ENCODE data around the gene PCID2. TPM values are rescaled to one million over a fixed set of nuclear protein-coding genes. Genes with fewer than 3 reads are reported as not detected.

The PCID2 gene
- total and polyA plus RNA-seq, 8 donors, result 25.9 to 81.7 (median 40.9) TPM

- no peaks in the 10 kb centered on the region for H3K27me3 ChIP-seq
- intact Hi-C loops (cut with DNase I; ENCODE audit: low total_unique reads), result no loop called here
- H3K27ac ChIP-seq, result no peak overlapping the region
- H3K4me1 ChIP-seq, result no peaks in the 10 kb centered on the region
- DNase-seq, result no peak
- H3K9me3 ChIP-seq, result no peaks in the 10 kb centered on the region
- TF ChIP-seq EP300 (IDR thresholded peaks at IDR 0.05) (no peak), POLR2AphosphoS5 (IDR thresholded peaks at IDR 0.05) (no peak), POLR2A (IDR thresholded peaks at IDR 0.05) (no peak)
- TF ChIP-seq, protein P1, sequence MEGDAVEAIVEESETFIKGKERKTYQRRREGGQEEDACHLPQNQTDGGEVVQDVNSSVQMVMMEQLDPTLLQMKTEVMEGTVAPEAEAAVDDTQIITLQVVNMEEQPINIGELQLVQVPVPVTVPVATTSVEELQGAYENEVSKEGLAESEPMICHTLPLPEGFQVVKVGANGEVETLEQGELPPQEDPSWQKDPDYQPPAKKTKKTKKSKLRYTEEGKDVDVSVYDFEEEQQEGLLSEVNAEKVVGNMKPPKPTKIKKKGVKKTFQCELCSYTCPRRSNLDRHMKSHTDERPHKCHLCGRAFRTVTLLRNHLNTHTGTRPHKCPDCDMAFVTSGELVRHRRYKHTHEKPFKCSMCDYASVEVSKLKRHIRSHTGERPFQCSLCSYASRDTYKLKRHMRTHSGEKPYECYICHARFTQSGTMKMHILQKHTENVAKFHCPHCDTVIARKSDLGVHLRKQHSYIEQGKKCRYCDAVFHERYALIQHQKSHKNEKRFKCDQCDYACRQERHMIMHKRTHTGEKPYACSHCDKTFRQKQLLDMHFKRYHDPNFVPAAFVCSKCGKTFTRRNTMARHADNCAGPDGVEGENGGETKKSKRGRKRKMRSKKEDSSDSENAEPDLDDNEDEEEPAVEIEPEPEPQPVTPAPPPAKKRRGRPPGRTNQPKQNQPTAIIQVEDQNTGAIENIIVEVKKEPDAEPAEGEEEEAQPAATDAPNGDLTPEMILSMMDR (IDR thresholded peaks at IDR 0.05), result no peak
- WGBS, 5 donors, result 78 to 85% (median 83%) methylated on average over 12 of the region's 12 CpGs
- peaks cover 0 to 11% (median 0%) of the 10 kb centered on the region in 4 donors for H3K36me3 ChIP-seq
- H3K4me3 ChIP-seq, result no peak overlapping the region
These were observed 63.0 kb downstream of the PCID2 start for GRCh38 chr13:113145496-113145895.

DNA sequence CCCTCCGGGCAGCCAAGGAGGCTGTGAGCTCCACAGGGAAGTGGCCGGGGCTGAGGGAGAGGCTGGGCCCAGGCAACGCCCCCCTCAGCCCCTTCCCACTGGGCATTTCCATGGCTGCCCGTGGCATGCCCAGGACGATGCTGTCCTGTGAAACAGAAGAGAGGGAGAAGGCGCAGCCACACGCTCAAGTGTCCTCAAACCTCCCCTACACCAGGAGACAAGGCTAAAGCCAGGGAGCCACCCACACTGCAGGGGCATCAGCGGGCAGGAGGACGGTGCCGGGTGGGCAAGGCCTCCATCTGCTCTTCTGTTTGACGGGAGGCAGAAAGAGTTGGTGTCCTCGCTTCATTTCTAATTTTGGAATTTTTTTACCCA is 64.2 kb downstream of the PCID2 start:
- H3K36me3 ChIP-seq, result peaks cover 0 to 12% (median 0%) of the 10 kb centered on the region in 4 donors
- no peak for DNase-seq
- H3K4me3 ChIP-seq, result no peak overlapping the region
- no peaks in the 10 kb centered on the region for H3K27me3 ChIP-seq
- H3K9me3 ChIP-seq, result no peaks in the 10 kb centered on the region
- no peak overlapping the region for H3K27ac ChIP-seq
- intact Hi-C loops (cut with DNase I; ENCODE audit: low total_unique reads), result no loop called here
- H3K4me1 ChIP-seq, result no peaks in the 10 kb centered on the region
- TF ChIP-seq POLR2A (IDR thresholded peaks at IDR 0.05) (no peak), POLR2AphosphoS5 (IDR thresholded peaks at IDR 0.05) (no peak), EP300 (IDR thresholded peaks at IDR 0.05) (no peak)
- TF ChIP-seq, protein P1 (IDR thresholded peaks at IDR 0.05), result no peak
- WGBS, 5 donors, result 81 to 92% (median 89%) methylated on average over 11 to 12 of the region's 12 CpGs

DNA sequence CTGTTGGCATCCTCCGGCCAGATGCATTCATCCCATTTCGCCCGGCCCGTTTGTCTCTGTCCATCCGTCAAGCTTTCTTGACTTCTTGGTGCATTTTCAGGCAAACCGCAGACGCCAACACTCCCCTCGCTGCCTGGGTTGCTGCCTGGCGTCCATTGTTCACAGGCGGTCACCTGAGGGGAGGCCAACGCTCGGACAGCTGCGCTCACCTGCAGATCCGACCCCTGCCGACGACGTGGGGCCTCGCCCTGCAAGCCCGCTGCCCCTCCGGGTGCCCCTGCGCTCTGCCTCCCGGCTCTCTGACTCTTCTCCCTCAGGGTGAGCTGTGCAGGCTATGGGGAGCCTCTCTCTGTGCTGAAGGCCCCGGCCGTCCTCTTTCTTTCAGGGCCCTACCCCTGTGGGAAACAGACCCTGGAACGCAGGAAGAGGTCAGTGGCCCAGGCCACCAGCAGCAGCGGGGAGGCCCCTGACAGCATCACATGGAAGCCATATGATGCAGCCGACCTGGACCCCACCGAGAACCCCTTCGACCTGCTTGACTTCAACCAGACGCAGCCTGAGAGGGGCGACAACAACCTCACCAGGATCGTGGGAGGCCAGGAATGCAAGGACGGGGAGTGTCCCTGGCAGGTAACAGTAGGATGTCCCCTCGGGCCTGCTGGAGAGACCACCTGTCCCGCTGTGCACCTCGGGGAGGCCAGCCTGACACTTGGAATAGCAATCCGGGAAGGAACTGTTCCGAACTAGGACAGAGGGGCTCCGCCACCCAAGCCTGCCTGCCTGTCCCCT is 64.8 kb downstream of the PCID2 start:
- TF ChIP-seq POLR2A (IDR thresholded peaks at IDR 0.05) (no peak), POLR2AphosphoS5 (IDR thresholded peaks at IDR 0.05) (no peak), EP300 (IDR thresholded peaks at IDR 0.05) (no peak)
- TF ChIP-seq, protein P1 (IDR thresholded peaks at IDR 0.05), result no peak
- intact Hi-C loops (cut with DNase I; ENCODE audit: low total_unique reads), result no loop called here
- Histone ChIP-seq H3K27ac (no peak overlapping the region), H3K27me3 (no peaks in the 10 kb centered on the region), H3K9me3 (no peaks in the 10 kb centered on the region), H3K36me3 (peaks cover 0 to 12% (median 0%) of the 10 kb centered on the region in 4 donors), H3K4me3 (no peak overlapping the region), H3K4me1 (no peaks in the 10 kb centered on the region)
- WGBS, 5 donors, result 82 to 93% (median 83%) methylated on average over 22 to 39 of the region's 39 CpGs
- no peak for DNase-seq

DNA sequence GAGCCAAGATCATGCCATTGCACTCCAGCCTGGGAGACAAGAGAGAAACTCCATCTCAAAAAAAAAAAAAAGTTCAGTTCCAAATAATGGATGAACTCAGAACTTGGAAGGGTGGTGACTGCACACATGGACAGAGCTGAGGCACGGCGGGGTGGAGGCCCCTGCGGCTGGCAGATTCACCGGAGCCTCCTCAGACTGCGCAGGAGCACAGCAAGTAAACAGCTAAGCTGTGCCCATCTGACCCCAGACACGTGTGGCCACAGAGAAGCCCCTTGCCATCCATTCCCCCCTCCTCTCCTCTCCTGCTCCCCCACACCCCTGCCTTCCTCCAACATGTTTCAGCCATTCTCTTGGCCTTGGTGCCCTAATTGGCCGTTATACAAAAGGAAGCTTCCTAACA is 65.6 kb downstream of the PCID2 start:
- peaks cover 0 to 12% (median 0%) of the 10 kb centered on the region in 4 donors for H3K36me3 ChIP-seq
- intact Hi-C loops (cut with DNase I; ENCODE audit: low total_unique reads), result no loop called here
- no peak overlapping the region for H3K4me3 ChIP-seq
- TF ChIP-seq, protein P1 (IDR thresholded peaks at IDR 0.05), result no peak
- TF ChIP-seq EP300 (IDR thresholded peaks at IDR 0.05) (no peak), POLR2A (IDR thresholded peaks at IDR 0.05) (no peak), POLR2AphosphoS5 (IDR thresholded peaks at IDR 0.05) (no peak)
- no peaks in the 10 kb centered on the region for H3K4me1 ChIP-seq
- H3K27ac ChIP-seq, result no peak overlapping the region
- H3K9me3 ChIP-seq, result no peaks in the 10 kb centered on the region
- DNase-seq, result no peak
- H3K27me3 ChIP-seq, result no peaks in the 10 kb centered on the region
- 82 to 90% (median 87%) methylated on average over 7 of the region's 7 CpGs for WGBS, 5 donors

Measured in stomach (tissue), 9 donors.